GM19328 (cell line): ENCODE measurements around the gene S1PR1.

Experiments
- ATAC-seq: cut with Tn5 transposase; IDR thresholded peaks from one replicate; pipeline ENCODE4 v1.9.1; 2021; ENCODE audit warnings: mild to moderate bottlenecking, moderate library complexity; ENCODE audit not compliant: unreplicated experiment

Gene S1PR1

DNA sequence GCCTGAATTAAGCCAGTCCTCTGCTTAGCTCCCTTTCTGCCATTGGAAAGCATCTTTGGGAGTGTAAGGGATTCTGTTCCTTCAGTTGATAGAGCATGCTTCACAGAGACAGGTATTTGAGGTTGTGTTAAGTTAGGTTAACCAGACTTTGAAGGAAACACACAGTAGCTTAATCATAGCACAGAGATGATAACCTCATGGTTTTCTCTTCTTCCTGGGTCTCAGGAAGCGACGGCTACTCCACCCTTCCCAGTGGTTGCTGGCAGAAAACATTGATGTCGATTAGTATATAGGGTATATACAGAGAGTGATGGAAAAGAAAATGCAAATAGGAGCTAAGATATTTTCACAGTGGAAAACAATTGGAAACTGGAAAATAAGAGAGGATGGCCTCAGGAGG, 42.0 kb downstream of the S1PR1 start:
- no peak for ATAC-seq

DNA sequence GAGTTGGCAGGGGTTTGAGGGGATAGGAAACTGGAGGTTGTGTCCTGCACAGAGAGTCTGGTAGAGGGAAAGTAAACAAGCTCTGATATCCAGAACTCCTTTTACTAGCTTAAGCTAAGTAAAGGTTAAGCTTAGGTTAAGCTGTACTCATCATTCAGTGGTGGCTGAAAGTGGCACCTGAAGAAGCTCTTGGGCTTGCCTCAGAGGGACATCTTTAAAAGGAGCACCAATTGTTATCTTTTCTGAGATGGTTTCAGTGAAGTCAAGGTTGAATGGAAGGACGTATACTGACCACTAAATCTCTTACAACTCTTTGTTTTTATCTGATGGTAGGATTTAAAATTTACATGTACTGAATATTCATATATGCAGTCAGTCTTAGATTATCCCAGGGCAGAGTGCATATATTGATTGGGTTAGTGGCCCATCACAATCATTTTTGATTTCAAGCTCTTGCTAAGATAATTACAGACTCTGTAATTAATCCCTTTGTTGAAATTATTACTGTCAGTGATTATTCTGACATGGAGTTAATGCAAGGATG, 43.3 kb downstream of the S1PR1 start:
- ATAC-seq = no peak

DNA sequence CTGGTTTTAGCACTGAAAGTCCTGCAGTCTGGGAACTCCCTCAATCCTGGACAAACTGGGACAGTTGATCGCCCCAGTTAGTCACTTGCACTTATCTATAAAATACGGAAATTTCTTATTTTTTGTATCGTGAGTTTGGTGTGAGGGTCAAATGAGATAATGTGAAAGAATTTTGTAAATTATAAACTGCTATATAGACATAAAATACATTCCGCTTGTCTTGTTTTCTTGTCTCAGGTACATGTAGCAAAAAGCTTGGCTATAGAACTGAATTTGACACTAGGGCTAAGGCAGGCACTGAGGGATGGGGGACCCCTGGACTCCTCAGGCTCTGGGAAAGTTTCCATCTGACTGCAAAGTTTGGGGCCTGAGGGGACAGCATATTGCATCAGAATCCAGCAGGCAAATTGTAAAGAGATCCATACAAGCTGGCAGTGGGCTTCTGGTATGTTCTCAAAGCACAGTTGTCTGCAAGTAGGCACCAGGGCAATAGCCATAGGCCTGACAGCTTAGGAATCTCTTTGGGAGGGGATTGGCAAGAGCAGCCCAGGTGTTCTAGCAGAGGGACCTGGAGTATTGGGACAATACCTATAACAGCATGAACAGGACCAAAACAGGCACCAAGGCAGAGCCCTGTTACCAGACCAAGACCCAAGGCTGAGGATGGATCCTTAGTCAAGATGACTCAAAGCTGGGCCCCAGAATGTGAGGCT, 44.3 kb downstream of the S1PR1 start:
- ATAC-seq = no peak

DNA sequence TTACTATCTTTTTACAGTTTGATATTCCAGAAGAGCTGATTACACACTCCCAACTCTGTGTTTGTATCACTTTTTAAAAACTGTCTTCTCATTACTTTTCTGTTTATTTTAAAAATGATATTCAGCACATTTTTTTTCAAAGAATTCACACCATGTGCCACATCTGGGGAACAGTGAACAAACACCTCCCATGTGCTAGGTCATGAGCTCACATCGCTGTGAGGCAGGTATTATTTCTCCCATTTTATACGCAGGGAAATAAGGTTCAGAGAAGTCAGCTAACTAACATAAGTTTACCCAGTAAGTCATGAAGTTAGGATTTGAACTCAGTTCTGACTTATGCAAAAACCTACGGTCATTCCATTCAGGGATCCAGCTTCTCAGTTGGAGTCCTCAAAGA, 44.9 kb downstream of the S1PR1 start:
- no peak for ATAC-seq

DNA sequence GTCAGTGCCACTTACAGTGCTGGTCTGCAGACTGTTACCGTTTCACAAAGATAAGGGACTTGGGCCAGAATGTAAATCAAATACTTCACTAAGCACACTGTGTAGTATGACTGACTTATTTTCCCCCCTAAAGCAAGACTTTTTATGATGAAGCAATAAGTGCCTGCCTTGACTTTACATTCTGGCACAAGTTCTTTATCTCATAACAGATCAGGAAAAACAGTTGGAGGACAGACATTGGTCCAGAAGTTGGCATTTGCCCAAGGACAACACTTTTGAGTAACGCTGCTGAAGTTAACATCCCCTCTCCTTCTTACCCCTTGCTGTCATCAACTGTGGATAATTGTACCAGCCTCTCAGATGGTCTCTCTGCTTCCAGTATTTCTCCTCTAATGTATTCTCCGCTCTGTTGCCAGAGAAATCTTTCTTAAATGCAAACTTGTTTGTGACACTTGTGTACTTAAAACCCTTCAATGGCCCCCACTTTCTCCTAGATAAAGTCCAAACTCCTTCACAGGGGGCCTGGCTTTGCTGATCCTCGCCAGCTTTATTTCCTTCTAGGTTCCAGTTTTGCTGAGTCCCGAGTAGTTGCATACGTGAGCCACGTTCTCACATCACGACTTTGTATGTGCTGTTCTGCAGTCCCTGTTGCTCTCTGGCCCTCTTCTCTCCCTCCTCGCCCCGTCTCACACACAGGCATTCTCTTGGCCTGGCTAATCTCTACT, 45.7 kb downstream of the S1PR1 start:
- no peak for ATAC-seq

DNA sequence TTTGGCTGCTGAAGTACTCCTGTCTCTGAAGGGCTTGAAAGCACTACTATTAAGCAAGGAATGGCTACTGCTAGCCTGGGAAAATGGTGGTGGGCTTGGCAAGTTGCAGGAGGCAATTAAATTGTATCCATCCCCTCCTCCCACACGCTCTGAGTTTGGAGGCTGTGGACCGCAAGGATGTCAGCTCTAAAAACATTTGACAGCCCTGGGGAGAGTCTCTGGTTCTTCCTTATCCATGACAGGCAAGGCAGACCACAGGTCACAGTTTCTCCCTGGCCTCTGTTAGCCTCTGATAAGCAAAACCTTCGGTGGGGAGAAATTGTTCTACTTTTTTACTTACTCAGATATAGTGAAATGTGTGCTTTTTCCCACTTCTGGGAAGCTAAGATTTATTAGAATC, 46.6 kb downstream of the S1PR1 start:
- ATAC-seq = no peak

DNA sequence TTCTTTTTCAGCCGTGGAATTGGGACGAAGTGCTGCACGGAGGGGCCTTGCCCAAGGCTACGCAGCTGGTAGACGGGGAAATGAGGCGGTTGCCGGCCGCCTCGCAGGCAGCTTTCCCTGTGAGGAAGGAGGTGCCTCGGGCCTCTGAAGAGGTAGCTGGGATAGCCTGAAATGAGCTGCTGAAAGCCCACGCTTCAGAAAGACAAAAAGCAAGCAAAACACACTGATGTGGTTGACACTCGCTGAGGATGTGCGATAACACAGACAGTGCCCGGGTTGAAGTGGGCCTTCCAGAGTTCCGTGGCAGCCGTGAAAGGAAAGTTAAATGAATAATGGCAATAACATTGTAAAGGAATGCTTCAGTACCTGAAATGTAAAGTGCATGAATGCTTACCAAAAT, 47.2 kb downstream of the S1PR1 start:
- no peak for ATAC-seq

DNA sequence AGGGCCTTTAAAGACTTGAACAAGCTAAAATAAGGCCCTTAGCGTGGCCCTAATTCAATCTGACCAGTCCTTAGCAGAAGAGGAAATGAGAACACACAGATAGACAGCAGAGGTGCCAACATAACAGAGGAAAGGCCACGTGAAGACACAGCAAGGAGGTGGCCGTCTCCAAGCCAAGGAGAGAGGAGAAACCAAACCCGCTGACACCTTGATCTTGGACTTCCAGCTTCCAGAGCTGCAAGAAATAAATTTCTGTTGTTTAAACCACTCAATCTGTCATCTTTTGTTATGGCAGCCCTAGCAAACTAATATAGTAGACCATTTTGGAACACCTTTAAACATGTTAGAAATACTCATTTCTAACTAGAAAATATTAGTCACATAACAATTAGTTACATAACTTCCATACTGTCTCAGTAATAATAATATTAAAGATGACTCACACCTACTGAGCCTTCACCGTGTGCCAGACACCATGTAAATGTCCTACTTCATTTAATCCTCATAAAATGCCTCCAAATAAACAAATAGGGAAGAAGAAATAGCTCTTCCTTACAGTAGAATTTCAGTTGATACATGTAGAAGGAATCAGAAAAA, 47.9 kb downstream of the S1PR1 start:
- ATAC-seq = no peak

DNA sequence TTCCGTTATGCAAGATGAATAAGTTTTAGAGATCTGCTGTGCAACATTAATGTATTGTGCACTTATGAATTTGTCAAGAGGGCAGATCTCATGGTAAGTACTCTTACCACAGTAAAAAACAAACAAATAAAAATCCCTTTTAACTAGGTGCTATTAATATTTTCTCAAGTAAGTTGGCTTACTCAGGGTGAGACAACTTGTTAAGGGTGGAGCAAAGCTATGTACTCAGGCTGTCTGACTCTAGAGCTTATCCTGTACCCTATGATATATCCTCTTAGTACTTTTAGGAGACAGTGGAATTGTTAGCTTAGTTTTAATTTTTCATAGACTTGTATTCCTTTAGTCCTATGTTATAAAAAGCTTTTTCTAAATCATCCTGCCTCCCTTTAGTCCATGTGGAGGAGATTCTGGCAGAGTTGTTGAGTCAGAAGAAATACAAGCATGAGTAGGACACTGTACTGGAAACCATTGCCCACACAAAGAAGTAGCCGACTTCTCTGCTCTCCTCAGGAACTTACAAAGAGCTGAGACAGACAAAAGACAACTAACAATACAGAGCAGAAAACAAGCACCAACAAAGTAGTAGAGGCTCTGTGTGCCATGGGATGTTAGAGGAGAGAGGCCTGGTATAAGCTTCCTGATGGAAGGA, 49.2 kb downstream of the S1PR1 start:
- ATAC-seq = no peak

DNA sequence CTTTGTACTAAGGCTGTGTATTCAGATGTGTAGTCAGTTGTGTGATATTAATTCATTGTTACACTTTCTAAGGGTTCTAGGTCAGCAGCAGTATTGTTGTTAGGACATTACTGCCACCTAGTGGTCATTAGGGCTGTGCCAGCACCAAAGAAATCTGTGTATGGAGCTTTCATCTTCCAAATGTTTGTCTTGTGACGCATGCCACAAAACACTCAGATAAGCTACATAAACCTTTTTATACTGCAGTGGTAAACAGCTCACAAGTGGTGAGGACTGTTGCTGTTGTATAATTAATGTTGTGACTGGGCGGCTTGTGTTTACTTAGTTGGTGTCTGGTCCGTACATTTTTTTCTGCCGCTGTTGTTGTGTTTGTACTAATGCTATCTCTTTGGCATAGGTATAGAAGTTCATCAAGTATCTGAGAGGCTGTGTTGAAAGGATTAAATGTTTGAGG, 51.7 kb downstream of the S1PR1 start:
- no peak for ATAC-seq

DNA sequence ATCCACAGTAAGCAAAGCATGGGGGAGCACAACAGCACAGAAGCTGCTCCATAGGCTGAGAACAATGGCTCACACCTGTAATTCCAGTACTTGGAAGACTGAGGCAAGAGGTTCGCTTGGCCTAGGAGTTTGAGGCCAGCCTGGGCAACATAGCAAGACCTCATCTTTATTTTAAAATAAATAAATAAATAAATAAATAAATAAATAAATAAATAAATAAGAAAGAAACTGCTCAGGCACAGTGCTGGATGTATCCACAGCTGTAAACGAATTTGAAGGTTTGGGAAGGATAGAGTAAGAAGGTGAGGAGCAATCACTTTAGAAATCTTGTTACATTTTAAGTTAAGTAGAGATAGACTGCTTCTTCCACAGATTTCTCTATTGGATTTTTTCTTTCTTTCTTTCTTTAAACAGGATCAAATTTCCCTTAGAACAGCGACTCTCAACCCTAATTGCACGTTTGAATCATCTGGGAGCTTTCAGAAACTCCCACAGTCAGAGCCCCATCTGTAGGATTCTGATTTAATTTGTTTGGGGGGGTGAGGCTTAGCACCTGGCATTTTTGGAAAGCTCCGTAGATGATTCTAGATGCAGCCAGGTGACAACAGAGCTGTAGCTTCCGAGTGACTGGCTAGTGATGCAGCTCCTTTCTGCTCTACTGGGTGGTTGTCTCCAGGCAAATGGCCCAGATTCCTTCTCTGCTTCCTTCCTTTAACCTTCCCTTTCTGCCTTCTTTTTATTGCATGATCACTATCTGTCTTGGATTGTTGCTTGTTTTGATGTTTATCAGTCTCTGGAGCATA, 53.5 kb downstream of the S1PR1 start:
- no peak for ATAC-seq
